Parathyroid adenoma (tissue), 2 donors: ENCODE results near the gene ARHGAP45.
A peak's percentile ranks its signal among the peaks of the same experiment; 100 is the strongest.

Experiments
- H2AFZ ChIP-seq: fragments of 300-600 bp; sonication (generic); one replicate; pipeline ENCODE4 v1.7.0; 2017; ENCODE audit warnings: antibody characterized with exemption, mild to moderate bottlenecking
- H3K27ac ChIP-seq: fragments of 300-600 bp; sonication (generic); one replicate; pipeline ENCODE4 v1.7.0; 2017
- H3K27me3 ChIP-seq: fragments of 300-600 bp; sonication (generic); one replicate; pipeline ENCODE4 v1.7.0; 2017; ENCODE audit warnings: low read length; ENCODE audit not compliant: control insufficient read depth, insufficient read depth
- H3K36me3 ChIP-seq: fragments of 300-600 bp; sonication (generic); one replicate; pipeline ENCODE4 v1.7.0; 2017; ENCODE audit warnings: low read length; ENCODE audit not compliant: control insufficient read depth, insufficient read depth
- H3K4me1 ChIP-seq: fragments of 300-600 bp; sonication (generic); one replicate; pipeline ENCODE4 v1.7.0; 2017; ENCODE audit warnings: control low read depth
- H3K4me2 ChIP-seq: fragments of 300-600 bp; sonication (generic); one replicate; pipeline ENCODE4 v1.7.0; 2017; ENCODE audit warnings: low read length
- H3K4me3 ChIP-seq: fragments of 300-600 bp; sonication (generic); one replicate; pipeline ENCODE4 v1.7.0; 2017; ENCODE audit warnings: low read depth, low read length
- H3K79me2 ChIP-seq: fragments of 300-600 bp; sonication (generic); one replicate; pipeline ENCODE4 v1.7.0; 2017; ENCODE audit warnings: control low read depth
- H3K9ac ChIP-seq: fragments of 300-600 bp; sonication (generic); one replicate; pipeline ENCODE4 v1.7.0; 2017; ENCODE audit warnings: mild to moderate bottlenecking
- H3K9me3 ChIP-seq: fragments of 300-600 bp; sonication (generic); one replicate; pipeline ENCODE4 v1.7.0; 2017; ENCODE audit warnings: low read length; ENCODE audit not compliant: control insufficient read depth
- CTCF ChIP-seq: fragments of 300-600 bp; sonication (generic); IDR thresholded peaks from one replicate; pipeline ENCODE4 v1.7.0; 2017; ENCODE audit warnings: antibody characterized with exemption, mild to moderate bottlenecking
- donor health status: primary hyperparathyroidism.

The ARHGAP45 gene

GRCh38 chr19:1039646-1040475 lies 27.1 kb upstream of the ARHGAP45 start, which contains the start of gene ABCA7:
ABCA7 (plus strand) TSS chr19:1040107; CDS start chr19:1041362, 1,255 bp downstream.
- H3K79me2 ChIP-seq: no peaks in the 10 kb centered on the region
- H3K27me3 ChIP-seq: no peaks in the 10 kb centered on the region
- H3K4me1 ChIP-seq: peaks cover 5% of the 10 kb centered on the region
- no peak for TF ChIP-seq CTCF
- peak within 1 kb of the TSS; percentile 3 for H3K27ac ChIP-seq
- H3K9ac ChIP-seq: no peak within 1 kb of the TSS
- H3K4me3 ChIP-seq: peak within 1 kb of the TSS; percentile 63
- peak within 1 kb of the TSS; percentile 77 for H3K4me2 ChIP-seq
- H3K36me3 ChIP-seq: no peaks in the 10 kb centered on the region
- no peaks in the 10 kb centered on the region for H3K9me3 ChIP-seq
- peak within 1 kb of the TSS; percentile 71 for H2AFZ ChIP-seq

GRCh38 chr19:1040476-1041271 lies 26.3 kb upstream of the ARHGAP45 start:
- Histone ChIP-seq H3K27me3 (no peaks in the 10 kb centered on the region), H3K9me3 (no peaks in the 10 kb centered on the region), H3K4me3 (peak overlapping the region; percentile 63), H3K27ac (peak overlapping the region; percentile 3), H3K79me2 (no peaks in the 10 kb centered on the region), H2AFZ (peak overlapping the region; percentile 71), H3K4me1 (peaks cover 5% of the 10 kb centered on the region), H3K36me3 (no peaks in the 10 kb centered on the region), H3K4me2 (peak overlapping the region; percentile 77), H3K9ac (no peak overlapping the region)
- TF ChIP-seq CTCF: no peak

- Histone ChIP-seq H3K9me3 (no peaks in the 10 kb centered on the region), H3K4me3 (peak overlapping the region; percentile 63), H3K9ac (no peak overlapping the region), H3K79me2 (no peaks in the 10 kb centered on the region), H3K36me3 (no peaks in the 10 kb centered on the region), H3K4me2 (peak overlapping the region; percentile 77), H2AFZ (peak overlapping the region; percentile 47), H3K27ac (no peak overlapping the region), H3K27me3 (no peaks in the 10 kb centered on the region), H3K4me1 (peaks cover 5% of the 10 kb centered on the region)
- no peak for TF ChIP-seq CTCF
These were observed 25.6 kb upstream of the ARHGAP45 start for GRCh38 chr19:1041272-1041834.

- no peak overlapping the region for H3K27ac ChIP-seq
These were observed 24.9 kb upstream of the ARHGAP45 start for GRCh38 chr19:1041835-1042685.

More at GRCh38 chr19:1041835-1042685, 24.9 kb upstream of the ARHGAP45 start:
- H3K4me2 ChIP-seq: no peak overlapping the region
- no peak overlapping the region for H2AFZ ChIP-seq
- no peaks in the 10 kb centered on the region for H3K36me3 ChIP-seq
- TF ChIP-seq CTCF: no peak
- no peaks in the 10 kb centered on the region for H3K9me3 ChIP-seq
- no peak overlapping the region for H3K4me3 ChIP-seq
- no peaks in the 10 kb centered on the region for H3K27me3 ChIP-seq
- no peaks in the 10 kb centered on the region for H3K79me2 ChIP-seq
- H3K4me1 ChIP-seq: peaks cover 5% of the 10 kb centered on the region
- H3K9ac ChIP-seq: no peak overlapping the region
